HG03039 (cell line): Measurements from ENCODE around the gene OLFM3.

Experiments
- ATAC-seq: cut with Tn5 transposase; IDR thresholded peaks from one replicate; pipeline ENCODE4 v1.9.1; 2021; ENCODE audit warnings: mild to moderate bottlenecking, moderate library complexity; ENCODE audit not compliant: unreplicated experiment

OLFM3 gene

DNA sequence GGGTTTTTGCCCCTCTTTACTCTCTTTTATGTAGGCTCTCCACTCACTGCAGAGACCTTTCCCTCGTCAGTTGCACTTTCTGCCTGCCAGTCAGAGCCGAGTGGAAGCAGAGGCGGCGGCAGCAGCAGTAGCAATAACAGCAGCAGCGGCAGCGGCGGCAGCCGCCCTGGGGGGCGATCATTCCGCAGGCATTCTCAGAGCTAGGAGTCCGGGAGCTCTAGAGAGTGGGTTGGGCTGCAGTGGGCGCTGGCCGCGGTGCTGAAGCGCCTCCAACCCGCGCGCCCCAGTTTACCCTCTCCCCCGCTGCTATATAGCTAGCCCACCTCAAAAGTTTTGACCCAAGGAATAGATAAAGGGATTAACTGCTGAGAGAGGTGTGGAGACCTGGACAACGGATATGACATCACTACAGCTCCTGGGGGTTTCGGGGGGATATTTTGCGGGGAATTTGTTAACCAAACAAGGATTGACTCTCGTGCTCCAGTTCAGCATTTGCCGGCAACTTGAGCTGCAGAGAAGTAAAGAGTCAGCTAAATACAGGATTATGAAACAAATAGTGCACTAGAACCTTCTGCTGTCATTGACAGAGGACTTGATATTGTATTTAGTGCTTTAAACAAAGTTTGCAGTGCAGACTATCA lies at the start of gene OLFM3:
OLFM3 (minus strand) TSS at position 102 of the 641 bp plus-strand sequence.
- ATAC-seq, result no peak

- ATAC-seq, result no peak
These were observed 49.0 kb upstream of the OLFM3 start for GRCh38 chr1:102045752-102046151.

GRCh38 chr1:102032534-102032933 lies 35.8 kb upstream of the OLFM3 start:
- no peak for ATAC-seq

- no peak for ATAC-seq
These were observed 22.8 kb upstream of the OLFM3 start for GRCh38 chr1:102019530-102019929.

DNA sequence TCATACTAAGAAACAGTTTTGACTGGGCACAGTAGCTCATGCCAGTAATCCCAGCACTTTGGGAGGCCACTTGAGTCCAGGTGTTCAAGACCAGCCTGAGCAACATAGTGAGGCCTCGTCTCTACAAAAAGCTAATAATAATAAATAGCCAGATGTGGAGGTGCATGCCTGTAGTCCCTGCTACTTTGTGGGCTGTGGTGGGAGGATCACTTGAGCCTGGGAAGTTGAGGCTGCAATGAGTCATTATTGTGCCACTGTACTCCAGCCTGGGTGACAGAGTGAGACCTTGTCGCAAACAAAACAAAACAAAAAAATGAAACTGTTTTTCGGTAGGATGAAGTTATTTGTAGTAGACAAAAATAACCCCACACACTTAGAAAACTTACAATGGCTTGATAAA lies 19.0 kb upstream of the OLFM3 start:
- ATAC-seq, result no peak

GRCh38 chr1:102002057-102002456 lies 5.3 kb upstream of the OLFM3 start:
- ATAC-seq, result no peak

- ATAC-seq, result no peak
These were observed 561 bp downstream of the OLFM3 start for GRCh38 chr1:101995984-101996745.

GRCh38 chr1:101993710-101994109 lies 3.0 kb downstream of the OLFM3 start:
- no peak for ATAC-seq

GRCh38 chr1:101992821-101993575 lies 3.7 kb downstream of the OLFM3 start:
- no peak for ATAC-seq

DNA sequence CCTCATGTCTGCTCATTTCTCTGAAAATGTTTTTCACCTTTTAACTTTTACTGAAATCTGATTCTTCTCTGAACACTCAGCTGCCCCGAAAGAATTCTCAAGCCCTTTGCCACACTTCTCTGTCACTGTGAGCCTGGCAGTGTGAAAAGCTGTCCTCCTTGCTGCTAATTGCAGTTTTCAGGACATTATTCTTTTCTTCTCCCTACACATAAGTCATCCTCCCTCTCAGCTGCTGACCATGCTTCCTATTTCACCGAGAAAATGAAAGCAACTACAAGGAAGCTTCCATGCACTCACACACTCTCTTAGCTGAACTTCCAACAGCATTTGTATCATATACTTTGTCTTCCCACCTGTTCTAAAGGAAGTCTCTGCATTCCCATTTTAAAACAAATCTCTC lies 15.8 kb downstream of the OLFM3 start:
- ATAC-seq, result no peak

DNA sequence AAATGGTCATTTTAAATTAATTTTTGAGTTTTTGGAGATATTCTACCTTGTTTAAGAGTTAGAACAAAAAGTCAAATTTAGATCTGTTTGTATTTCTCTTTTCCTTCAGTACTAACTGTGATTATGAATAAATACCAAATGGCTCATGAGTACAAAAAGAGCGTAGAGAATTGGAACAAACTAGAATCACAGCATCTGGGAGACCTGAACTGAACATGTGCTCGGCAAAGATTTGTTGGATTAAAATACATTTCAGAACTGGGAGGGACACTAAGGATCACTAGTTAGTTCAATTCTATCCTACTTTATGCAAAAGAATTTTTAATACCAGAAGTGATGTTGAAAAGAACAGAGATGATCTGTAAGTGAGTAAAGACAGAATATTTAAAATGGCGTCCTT lies 19.5 kb downstream of the OLFM3 start:
- ATAC-seq, result no peak

DNA sequence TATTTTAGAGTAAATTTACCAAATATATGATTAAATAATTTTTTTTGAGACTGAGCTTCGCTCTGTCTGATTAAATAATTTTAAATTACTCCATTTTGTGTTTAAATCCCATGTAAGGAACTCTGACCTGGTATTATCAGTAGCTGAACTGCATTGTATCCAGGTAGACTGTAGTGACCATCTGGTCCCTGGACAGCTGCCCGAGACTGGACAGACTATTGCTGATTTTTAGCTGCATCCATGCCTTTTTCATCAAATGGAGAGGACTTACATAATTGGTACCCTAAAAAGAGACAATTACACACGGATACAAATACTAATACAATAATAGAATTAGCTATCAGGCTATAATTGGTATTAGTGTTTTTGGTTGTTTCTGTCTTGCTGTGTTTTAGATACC lies 20.6 kb downstream of the OLFM3 start:
- ATAC-seq, result no peak

DNA sequence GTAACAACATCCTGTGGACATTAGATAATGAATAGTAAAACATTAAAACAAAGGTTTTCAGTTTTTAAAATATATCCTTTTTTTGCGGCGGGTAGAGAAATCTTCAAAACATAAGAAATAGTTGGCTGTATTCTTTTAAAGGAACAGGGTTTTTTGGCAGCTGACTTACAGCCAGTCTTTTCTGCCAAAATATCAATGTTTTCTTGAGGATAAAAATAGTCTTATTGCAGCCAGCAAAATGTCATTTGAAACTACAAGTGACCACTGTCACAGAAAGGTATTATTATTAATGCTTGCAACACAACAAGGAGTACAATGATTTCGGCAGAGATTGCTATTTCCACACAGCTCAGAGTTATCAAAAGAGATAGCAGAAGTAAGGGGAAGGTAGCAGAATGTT lies 21.4 kb downstream of the OLFM3 start:
- ATAC-seq, result no peak

DNA sequence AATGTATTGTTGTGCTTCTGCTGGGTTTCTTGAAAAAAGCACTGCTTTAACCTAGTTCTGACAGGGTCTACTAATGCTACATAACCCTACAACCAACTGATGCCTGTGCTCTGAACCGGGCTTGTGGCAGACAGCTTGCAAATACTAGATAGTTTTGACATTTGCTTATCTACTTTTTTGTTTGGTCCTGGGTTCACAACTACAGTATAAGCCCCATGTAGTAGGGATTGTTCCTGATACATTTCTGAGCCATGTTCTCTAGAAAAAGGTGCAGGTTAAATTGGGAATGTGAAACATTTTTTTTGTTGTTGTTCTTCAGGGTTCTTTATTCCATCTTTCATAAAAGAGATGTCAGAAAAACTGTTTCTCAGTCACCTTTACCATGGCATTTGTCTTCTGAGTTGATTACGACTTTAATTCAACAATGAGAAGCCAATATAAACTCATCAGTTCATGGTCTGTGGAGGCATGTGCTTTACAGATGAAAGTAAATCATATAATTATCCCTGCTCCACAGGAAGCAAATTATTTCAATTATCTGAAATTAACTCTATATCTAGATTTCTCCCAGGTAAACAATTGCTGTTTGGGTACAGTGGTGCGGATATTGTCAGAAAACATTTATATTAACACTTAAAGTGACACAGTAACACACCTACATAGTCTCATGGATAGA lies 22.0 kb downstream of the OLFM3 start:
- ATAC-seq, result no peak

DNA sequence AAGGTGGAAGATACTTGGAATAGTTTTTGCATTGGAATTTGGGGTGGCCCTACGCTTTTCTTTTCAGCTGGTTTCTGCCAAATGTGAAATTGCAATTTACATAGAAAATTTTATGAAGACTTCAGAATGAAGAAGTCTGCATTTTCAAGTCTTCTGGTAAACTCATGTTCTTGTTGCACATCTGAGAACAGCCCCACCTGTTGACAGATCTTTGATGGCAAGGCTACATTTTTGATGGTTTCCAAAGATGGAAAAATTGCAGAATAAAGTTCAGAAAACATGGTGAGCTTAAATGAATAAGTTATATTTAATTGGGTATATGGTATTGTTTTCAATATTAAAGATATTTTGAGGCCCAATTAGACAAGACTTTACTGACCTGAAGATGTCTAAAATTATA lies 25.4 kb downstream of the OLFM3 start:
- no peak for ATAC-seq

DNA sequence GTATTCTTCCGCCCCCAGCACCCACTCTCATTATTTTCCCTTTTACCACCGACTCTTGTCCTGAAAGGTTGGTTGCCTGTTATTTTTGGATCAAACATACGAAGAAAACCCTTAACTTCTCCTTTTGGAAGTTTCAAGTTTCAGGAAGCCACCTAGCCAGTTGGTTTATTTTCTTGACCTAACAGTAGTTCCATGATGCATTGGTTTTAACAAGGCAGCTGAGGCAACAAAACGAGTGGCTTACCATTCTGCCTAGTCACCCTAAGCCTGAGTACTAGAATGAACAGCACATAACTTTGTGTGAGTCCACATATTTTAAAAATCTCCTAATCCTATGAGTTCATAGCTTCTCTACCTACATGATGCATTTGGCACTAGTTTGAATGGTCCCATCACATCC lies 28.9 kb downstream of the OLFM3 start:
- no peak for ATAC-seq

- no peak for ATAC-seq
These were observed 31.4 kb downstream of the OLFM3 start for GRCh38 chr1:101965341-101965740.

GRCh38 chr1:101964708-101965107 lies 32.0 kb downstream of the OLFM3 start:
- ATAC-seq, result no peak

DNA sequence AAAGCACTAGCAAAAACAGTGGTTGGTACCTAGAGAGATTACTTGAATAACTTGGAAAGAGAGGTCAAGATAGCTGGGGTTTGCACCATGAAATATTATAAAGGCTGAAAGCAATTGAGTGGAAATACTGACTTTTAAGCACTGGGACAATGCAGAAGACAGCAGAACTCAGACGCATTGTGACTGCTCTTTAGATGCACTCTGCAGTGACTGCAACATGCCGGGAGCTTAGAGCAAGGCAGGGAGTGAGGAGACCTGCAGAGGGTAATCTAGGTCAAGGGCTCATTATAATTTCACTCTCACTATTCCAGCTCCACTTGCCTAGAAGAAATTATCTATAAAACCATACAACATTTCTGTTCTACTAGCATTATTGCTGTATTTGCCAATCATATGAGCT lies 36.6 kb downstream of the OLFM3 start:
- no peak for ATAC-seq

- no peak for ATAC-seq
These were observed 37.3 kb downstream of the OLFM3 start for GRCh38 chr1:101959456-101959855.

DNA sequence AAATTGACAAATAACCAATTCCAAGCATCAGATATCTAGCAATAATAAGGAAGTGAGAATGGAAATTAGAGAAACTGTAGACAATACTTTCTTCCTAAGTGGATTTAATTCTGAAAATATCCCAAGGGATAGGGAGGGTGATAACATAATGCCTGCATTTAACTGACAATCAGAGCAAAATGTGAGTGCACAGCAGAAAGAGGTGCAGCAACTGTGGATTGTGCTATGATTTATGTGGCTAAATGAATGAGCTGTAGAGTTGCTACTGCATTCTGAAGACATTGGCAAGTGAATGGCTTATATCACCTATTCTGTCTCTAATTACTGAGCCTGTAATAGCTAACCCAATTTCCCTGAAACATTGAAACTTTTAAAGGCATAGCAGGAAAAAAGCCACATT lies 39.0 kb downstream of the OLFM3 start:
- ATAC-seq, result no peak
